ENCODE results near the gene RNF135. TPM values are rescaled to one million over a fixed set of nuclear protein-coding genes. Genes with fewer than 3 reads are reported as not detected.

RNF135 gene
- polyA plus RNA-seq, 1 of the 3 experiments (the other 2 are of a cell fraction), result not detected

DNA sequence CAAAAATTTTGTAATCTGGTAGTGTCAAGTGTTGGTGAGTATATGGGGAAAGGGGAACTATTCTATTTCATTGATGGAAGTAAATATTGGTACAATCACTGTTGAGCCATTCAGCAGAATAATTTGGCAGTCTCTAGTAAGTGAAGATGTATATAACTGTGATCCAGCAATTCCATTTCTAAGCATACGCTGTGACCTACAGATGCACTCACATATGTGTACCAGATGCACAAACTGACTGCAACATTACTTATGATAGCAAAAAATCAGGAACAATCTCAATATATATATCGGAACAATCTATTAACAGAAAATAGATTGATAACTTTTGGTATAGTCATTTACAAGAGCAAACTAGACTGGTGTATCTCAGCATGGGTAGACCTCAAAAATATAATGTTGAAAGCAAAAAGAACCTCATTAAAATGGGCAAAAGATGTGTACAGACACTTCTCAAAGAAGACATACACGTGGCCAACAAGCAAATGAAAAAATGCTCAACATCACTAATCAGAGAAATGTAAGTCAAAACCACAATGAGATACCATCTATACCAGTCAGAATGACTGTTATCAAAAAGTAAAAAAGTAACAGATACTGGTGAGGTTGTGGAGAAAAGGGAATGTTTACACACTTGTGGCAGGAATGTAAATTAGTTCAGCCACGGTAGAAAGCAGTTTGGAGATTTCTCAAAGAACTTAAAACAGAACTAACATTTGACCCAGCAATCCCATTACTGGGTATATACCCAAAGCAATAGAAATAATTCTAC, 28.3 kb upstream of the RNF135 start:
- H3K36me3 ChIP-seq (replicated peaks in 1 of 2; ENCODE audit: control insufficient read depth in 1 of 2, insufficient read depth in 2 of 2, low read length in 1 of 2), result no peaks in the 10 kb centered on the region
- no peak overlapping the region for H3K4me3 ChIP-seq (ENCODE audit: low read depth in 2 of 2, low read length in 1 of 2)
- no peak overlapping the region for H2AFZ ChIP-seq (ENCODE audit: low read depth)
- H3K79me2 ChIP-seq (ENCODE audit: insufficient read depth), result no peaks in the 10 kb centered on the region
- no peaks in the 10 kb centered on the region for H3K9me2 ChIP-seq
- no peak overlapping the region for H3K9ac ChIP-seq
- H3K9me3 ChIP-seq, result no peaks in the 10 kb centered on the region
- no peaks in the 10 kb centered on the region for H3K4me1 ChIP-seq (ENCODE audit: control insufficient read depth in 1 of 2, insufficient read depth in 2 of 2, low read depth in 1 of 2, low read length in 1 of 2)
- DNase-seq, result no peak
- H4K20me1 ChIP-seq (ENCODE audit: insufficient read depth), result no peaks in the 10 kb centered on the region
- ChIA-PET POLR2A (no interaction called here), CTCF (no interaction called here)
- 38% methylated on average over 4 of the region's 4 CpGs for WGBS (ENCODE audit: low lambda C conversion rate)
- no peaks in the 10 kb centered on the region for H3F3A ChIP-seq (replicated peaks; ENCODE audit: insufficient read depth)
- H3K27ac ChIP-seq (ENCODE audit: low read depth in 2 of 2, low read length in 1 of 2), result no peak overlapping the region; a peak in 1 of 4 replicates
- TF ChIP-seq, protein P1, sequence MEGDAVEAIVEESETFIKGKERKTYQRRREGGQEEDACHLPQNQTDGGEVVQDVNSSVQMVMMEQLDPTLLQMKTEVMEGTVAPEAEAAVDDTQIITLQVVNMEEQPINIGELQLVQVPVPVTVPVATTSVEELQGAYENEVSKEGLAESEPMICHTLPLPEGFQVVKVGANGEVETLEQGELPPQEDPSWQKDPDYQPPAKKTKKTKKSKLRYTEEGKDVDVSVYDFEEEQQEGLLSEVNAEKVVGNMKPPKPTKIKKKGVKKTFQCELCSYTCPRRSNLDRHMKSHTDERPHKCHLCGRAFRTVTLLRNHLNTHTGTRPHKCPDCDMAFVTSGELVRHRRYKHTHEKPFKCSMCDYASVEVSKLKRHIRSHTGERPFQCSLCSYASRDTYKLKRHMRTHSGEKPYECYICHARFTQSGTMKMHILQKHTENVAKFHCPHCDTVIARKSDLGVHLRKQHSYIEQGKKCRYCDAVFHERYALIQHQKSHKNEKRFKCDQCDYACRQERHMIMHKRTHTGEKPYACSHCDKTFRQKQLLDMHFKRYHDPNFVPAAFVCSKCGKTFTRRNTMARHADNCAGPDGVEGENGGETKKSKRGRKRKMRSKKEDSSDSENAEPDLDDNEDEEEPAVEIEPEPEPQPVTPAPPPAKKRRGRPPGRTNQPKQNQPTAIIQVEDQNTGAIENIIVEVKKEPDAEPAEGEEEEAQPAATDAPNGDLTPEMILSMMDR (IDR thresholded peaks at IDR 0.05), result peak; percentile 27; the same call in 1 of the 2 replicates
- TF ChIP-seq RXRA (IDR thresholded peaks at IDR 0.05; ENCODE audit: borderline replicate concordance, low read depth) (no peak), TCF12 (IDR thresholded peaks at IDR 0.05) (peak; percentile 36; the same call in 1 of the 2 replicates)
- TF ChIP-seq, protein P2, sequence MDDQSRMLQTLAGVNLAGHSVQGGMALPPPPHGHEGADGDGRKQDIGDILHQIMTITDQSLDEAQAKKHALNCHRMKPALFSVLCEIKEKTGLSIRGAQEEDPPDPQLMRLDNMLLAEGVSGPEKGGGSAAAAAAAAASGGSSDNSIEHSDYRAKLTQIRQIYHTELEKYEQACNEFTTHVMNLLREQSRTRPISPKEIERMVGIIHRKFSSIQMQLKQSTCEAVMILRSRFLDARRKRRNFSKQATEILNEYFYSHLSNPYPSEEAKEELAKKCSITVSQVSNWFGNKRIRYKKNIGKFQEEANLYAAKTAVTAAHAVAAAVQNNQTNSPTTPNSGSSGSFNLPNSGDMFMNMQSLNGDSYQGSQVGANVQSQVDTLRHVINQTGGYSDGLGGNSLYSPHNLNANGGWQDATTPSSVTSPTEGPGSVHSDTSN (IDR thresholded peaks at IDR 0.05), result no peak; the same call in 1 of the 2 replicates
- H3K27me3 ChIP-seq (ENCODE audit: insufficient read depth), result no peaks in the 10 kb centered on the region
- no peak overlapping the region for H3K4me2 ChIP-seq

- WGBS (ENCODE audit: low lambda C conversion rate), result 94% methylated on average over 5 of the region's 5 CpGs
- POLR2A ChIA-PET, result no interaction called here
- Histone ChIP-seq H3K4me2 (no peak overlapping the region), H3F3A (replicated peaks; ENCODE audit: insufficient read depth) (peaks cover 3% of the 10 kb centered on the region), H3K27me3 (ENCODE audit: insufficient read depth) (no peaks in the 10 kb centered on the region), H3K9me3 (no peaks in the 10 kb centered on the region), H3K27ac (ENCODE audit: low read depth in 2 of 2, low read length in 1 of 2) (no peak overlapping the region), H3K79me2 (ENCODE audit: insufficient read depth) (no peaks in the 10 kb centered on the region), H3K9ac (no peak overlapping the region), H4K20me1 (ENCODE audit: insufficient read depth) (no peaks in the 10 kb centered on the region), H3K9me2 (no peaks in the 10 kb centered on the region), H3K4me1 (ENCODE audit: control insufficient read depth in 1 of 2, insufficient read depth in 2 of 2, low read depth in 1 of 2, low read length in 1 of 2) (peaks cover 5 to 12% of the 10 kb centered on the region in 2 experiments; a peak in 1 of 4 replicates), H2AFZ (ENCODE audit: low read depth) (no peak overlapping the region), H3K36me3 (replicated peaks in 1 of 2; ENCODE audit: control insufficient read depth in 1 of 2, insufficient read depth in 2 of 2, low read length in 1 of 2) (no peaks in the 10 kb centered on the region), H3K4me3 (ENCODE audit: low read depth in 2 of 2, low read length in 1 of 2) (no peak overlapping the region)
- CTCF ChIA-PET, result no interaction called here
- TF ChIP-seq MXI1 (IDR thresholded peaks at IDR 0.05; ENCODE audit: low read depth, low read length) (no peak), FOXJ3 (CRISPR knock-in tag; IDR thresholded peaks at IDR 0.05) (no peak)
- DNase-seq, result no peak
These were observed 23.0 kb upstream of the RNF135 start for GRCh38 chr17:30947796-30948195.

DNA sequence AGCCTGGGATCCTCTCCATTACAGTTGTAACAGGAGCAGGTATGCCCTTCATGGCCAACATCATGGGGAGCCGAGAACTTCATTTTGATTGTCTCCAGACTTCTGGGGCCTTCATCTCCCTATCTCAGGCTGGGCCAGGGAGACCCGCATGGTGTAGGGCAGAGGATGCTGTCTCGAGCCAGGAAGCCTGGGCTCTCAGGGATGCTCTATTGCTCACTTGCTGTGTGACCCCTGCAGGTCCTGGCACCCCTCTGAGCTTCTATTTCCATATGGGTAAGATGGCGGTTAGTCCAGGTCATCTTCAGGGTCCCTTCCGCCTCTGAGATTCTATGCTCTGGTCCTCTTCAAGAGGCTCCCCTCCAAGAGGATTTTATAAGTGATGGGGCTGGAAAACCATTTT, 20.6 kb upstream of the RNF135 start:
- no peak for TF ChIP-seq CHD2 (IDR thresholded peaks at IDR 0.05; ENCODE audit: low read length, partially characterized antibody)
- H2AFZ ChIP-seq (ENCODE audit: low read depth), result peak overlapping the region; percentile 69; the same call in 1 of the 2 replicates
- H3K4me1 ChIP-seq (ENCODE audit: control insufficient read depth in 1 of 2, insufficient read depth in 2 of 2, low read depth in 1 of 2, low read length in 1 of 2), result peaks cover 5 to 12% of the 10 kb centered on the region in 2 experiments; a peak in 1 of 4 replicates
- no peak overlapping the region for H3K4me3 ChIP-seq (ENCODE audit: low read depth in 2 of 2, low read length in 1 of 2)
- 90% methylated on average over 3 of the region's 5 CpGs for WGBS (ENCODE audit: low lambda C conversion rate)
- no peaks in the 10 kb centered on the region for H3K9me2 ChIP-seq
- peaks cover 3% of the 10 kb centered on the region for H3F3A ChIP-seq (replicated peaks; ENCODE audit: insufficient read depth)
- no peak overlapping the region for H3K9ac ChIP-seq
- H3K27ac ChIP-seq (ENCODE audit: low read depth in 2 of 2, low read length in 1 of 2), result peak overlapping the region in 1 of 2 experiments; percentile 31; a peak in 1 of 4 replicates
- no peaks in the 10 kb centered on the region for H4K20me1 ChIP-seq (ENCODE audit: insufficient read depth)
- no peaks in the 10 kb centered on the region for H3K9me3 ChIP-seq
- ChIA-PET CTCF (interaction anchor here (0.7 kb wide), 1 partner anchor 10 kb away, joined by 3 read pairs; no protein-coding TSS in a partner anchor), POLR2A (no interaction called here)
- H3K36me3 ChIP-seq (replicated peaks in 1 of 2; ENCODE audit: control insufficient read depth in 1 of 2, insufficient read depth in 2 of 2, low read length in 1 of 2), result no peaks in the 10 kb centered on the region
- H3K27me3 ChIP-seq (ENCODE audit: insufficient read depth), result no peaks in the 10 kb centered on the region
- no peaks in the 10 kb centered on the region for H3K79me2 ChIP-seq (ENCODE audit: insufficient read depth)
- DNase-seq, result no peak
- 0 out of 2 replicates have a peak overlapping the region, but pooled peaks have one; percentile 6 for H3K4me2 ChIP-seq

Data from SK-N-SH (cell line).